Measurements from ENCODE around the gene KCNJ18.
"Not testable (repeated sequence)": the region's sequence is repeated elsewhere in the genome, so short reads cannot be mapped to it uniquely, and the experiment has no call there.

The KCNJ18 gene

DNA sequence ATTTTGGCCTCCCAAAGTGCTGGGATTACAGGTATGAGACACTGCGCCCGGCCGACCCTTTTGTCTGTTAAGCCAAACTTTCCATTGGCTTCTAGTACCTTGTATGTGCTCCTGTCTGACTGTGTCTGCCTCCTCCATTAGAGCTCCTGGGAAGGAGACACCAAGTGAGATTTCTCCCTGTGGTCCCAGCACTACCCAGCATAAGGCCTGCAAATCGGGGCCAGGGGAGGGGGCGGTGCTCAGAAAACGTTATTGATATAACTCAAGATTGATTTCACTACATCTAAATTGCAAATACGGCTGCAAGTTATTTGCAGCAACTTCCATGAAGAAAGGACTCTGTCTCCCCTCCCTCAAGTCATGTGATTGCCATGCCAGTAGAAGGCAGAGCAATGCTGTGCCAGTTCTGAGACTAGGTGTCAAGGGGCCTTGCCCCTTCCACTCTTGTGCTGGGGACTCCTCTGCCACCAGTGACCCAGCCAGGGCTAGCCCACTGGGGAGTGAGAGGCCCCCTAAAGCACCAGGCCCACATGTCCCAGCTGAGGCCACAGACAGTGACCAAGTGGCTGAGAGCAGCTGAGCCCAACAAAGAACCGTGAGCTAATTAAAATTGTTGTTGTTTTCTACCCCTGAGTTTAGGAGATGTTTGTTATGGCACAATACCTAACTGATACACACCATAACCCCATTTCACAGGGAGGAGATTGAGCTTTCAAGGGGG is 55.0 kb downstream of the KCNJ18 start:
- H3K9ac ChIP-seq, H3K4me3 ChIP-seq, H4K20me1 ChIP-seq, H3K27me3 ChIP-seq, H3K36me3 ChIP-seq, H3K9me3 ChIP-seq: not testable (repeated sequence)
- peak overlapping the region; percentile 58; the same call in 1 of the 2 replicates for H3K4me2 ChIP-seq
- peaks cover 72% of the 10 kb centered on the region for H3K4me1 ChIP-seq
- H3K27ac ChIP-seq: peak overlapping the region; percentile 71

DNA sequence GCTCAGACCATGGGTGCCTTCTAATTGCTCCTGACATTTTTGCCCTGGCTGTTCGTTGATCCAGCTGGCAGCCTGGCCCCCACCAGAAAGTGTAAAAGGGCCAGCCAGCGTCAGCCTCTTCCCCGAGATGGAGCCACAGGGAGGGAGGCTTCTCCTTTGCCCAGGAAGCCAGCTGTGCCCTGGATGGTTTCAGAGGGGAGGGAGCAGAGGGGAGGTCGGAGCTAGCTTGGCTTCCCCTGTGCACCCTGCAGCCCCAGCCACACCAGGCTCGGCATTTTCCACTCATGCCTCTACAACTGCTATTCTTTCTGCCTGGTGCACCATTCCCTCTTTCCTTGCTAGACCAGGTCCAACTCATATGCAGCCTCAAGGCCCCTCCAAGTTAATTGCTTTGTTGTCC is 56.4 kb downstream of the KCNJ18 start:
- not testable (repeated sequence) for H4K20me1 ChIP-seq, H3K27me3 ChIP-seq, H3K36me3 ChIP-seq, H3K4me3 ChIP-seq, H3K9me3 ChIP-seq
- Histone ChIP-seq H3K4me2 (peak overlapping the region; percentile 58), H3K9ac (0 out of 2 replicates have a peak overlapping the region, but pooled peaks have one; percentile 6), H3K27ac (peak overlapping the region; percentile 71), H3K4me1 (peaks cover 61% of the 10 kb centered on the region)

DNA sequence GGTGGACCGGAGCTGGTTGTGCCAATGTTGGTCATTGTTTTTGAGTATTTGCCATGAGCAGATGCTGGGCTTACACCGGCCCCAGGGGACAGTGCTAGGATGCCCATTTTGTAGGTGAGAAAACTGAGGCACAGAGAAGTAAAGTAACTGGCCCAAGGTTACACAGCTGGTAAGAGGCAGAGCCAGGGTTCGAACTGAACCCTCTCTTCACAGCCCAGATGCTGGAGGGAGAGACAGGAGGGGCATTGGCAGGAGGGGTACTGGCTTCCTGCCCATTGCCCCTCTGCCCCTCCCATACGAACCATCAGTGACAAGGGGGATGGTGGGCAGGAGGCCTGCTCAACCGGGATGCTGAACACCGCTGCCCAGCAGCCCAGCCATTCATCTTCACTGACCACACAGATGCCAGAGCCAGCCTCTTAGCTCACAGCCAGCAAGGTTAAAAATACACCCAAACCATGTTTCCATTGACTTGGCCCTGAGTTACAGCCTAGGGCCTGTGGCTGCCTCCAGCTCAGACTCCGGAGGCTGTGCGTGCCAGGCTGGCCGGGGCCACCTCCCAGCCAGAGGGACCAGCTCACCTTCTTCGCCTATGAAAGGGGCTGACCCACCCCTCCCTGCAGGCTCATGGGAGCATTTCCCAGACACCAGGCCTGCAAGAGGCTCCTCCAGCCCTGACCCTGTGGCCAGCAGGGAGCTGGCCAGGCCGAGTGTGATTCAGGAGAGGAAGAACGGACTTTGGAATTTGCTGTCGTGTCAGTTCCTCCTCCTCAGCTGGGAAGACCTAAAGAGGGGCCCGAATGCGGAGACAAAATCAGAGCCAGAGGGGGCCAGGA is 57.6 kb downstream of the KCNJ18 start:
- H3K4me1 ChIP-seq: peaks cover 52% of the 10 kb centered on the region

DNA sequence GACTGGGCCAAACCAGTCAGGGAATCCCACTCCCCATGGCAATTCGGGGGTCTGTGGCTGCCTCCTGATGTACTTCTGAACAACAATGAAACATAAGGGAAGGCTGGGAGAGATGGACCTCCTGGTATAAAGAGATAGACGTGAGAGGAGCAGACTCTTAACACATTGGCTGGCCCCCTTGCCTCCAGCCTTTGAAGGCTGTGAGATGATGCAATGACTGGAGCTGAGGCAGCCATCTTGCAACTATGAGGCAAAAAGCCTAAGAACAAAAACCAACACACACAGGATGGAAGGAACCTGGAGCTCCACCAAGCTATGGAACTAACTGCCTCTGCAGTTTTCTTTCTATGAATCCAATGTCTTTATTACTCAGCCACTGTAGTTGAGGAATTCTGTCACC is 58.8 kb downstream of the KCNJ18 start:
- H3K9ac ChIP-seq, H3K4me2 ChIP-seq, H4K20me1 ChIP-seq, H3K36me3 ChIP-seq, H3K27ac ChIP-seq, H3K4me3 ChIP-seq, H3K27me3 ChIP-seq, H3K9me3 ChIP-seq: not testable (repeated sequence)
- peaks cover 42% of the 10 kb centered on the region for H3K4me1 ChIP-seq

More for the DNA sequence above, 57.6 kb downstream of the KCNJ18 start:
- H3K4me3 ChIP-seq, H3K27me3 ChIP-seq, H3K9me3 ChIP-seq, H3K36me3 ChIP-seq, H3K9ac ChIP-seq, H4K20me1 ChIP-seq: not testable (repeated sequence)
- Histone ChIP-seq H3K27ac (peak overlapping the region; percentile 56; the same call in 1 of the 2 replicates), H3K4me2 (peak overlapping the region; percentile 58)
